Esophagus muscularis mucosa (tissue), 4 donors: ENCODE measurements around the gene PPP3CB.

Experiments used
- CTCF ChIP-seq, 3 experiments: fragments of 200-600 bp in 2 of 3; fragments of 450-650 bp in 1 of 3; sonication (generic) in 2 of 3; IDR thresholded peaks; one replicate each; pipeline ENCODE4 v1.5.1; 2017 to 2019; ENCODE audit warnings: antibody characterized with exemption in 3 of 3, mild to moderate bottlenecking in 2 of 3, moderate library complexity in 1 of 3
- EP300 ChIP-seq: sonication (generic); formaldehyde crosslinking; IDR thresholded peaks from one replicate; pipeline ENCODE4 v1.6.1; 2017; ENCODE audit warnings: antibody characterized with exemption
- POLR2A ChIP-seq: fragments of 450-650 bp; IDR thresholded peaks from one replicate; pipeline ENCODE4 v1.6.1; 2017; ENCODE audit warnings: antibody characterized with exemption, moderate library complexity, mild to moderate bottlenecking, low read depth
- POLR2AphosphoS5 ChIP-seq, 2 donors: sonication (generic); formaldehyde crosslinking; IDR thresholded peaks; one replicate each; pipeline ENCODE4 v1.6.1; 2017; ENCODE audit warnings: antibody characterized with exemption in 2 of 2

GRCh38 chr10:73449113-73449512 lies 46.7 kb downstream of the PPP3CB start:
- TF ChIP-seq CTCF (IDR thresholded peaks at IDR 0.05) (no peak), POLR2AphosphoS5 (IDR thresholded peaks at IDR 0.05) (no peak), EP300 (no peak), POLR2A (no peak)
